Neural progenitor cell (in vitro differentiated cells): ENCODE results near the gene TLL2.

Experiments used
- CTCF ChIP-seq: fragments of 200-600 bp; sonication (generic); IDR thresholded peaks from 2 replicates; pipeline ENCODE4 v1.5.1; 2017; ENCODE audit warnings: antibody characterized with exemption, mild to moderate bottlenecking
- EZH2phosphoT487 ChIP-seq: fragments of 200-600 bp; sonication (generic); IDR thresholded peaks from 2 replicates; pipeline ENCODE4 v1.6.1; 2017; ENCODE audit warnings: antibody characterized with exemption

- TF ChIP-seq CTCF (no peak), EZH2phosphoT487 (no peak)
These were observed 135.0 kb downstream of the TLL2 start for GRCh38 chr10:96378741-96379140.
